Measurements from ENCODE around the gene ATF6B.
A peak's percentile ranks its signal among the peaks of the same experiment; 100 is the strongest.
"Not testable (repeated sequence)": the region's sequence is repeated elsewhere in the genome, so short reads cannot be mapped to it uniquely, and the experiment has no call there.

Gene ATF6B

DNA sequence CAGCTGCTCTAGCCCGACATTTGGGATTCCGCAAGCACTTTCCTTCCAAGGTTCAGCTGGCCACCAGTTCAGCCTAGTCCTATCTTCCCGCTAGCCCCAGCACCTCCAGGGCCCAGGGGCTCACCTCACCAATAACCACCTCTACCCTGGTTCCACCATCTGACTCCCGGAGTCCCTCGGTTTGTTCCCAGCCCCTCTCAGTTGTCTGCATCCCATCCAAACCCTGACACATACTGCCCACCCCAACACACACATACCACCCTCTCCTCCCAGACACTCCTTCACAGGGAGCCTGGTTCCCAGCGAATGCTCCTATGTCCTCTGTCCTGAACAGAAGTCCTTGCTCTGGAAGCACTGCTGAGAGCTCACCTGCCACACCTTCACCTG lies 19.3 kb downstream of the ATF6B start:
- no peak for DNase-seq (ENCODE audit: low read depth in 2 of 2, low spot score in 1 of 2)

DNA sequence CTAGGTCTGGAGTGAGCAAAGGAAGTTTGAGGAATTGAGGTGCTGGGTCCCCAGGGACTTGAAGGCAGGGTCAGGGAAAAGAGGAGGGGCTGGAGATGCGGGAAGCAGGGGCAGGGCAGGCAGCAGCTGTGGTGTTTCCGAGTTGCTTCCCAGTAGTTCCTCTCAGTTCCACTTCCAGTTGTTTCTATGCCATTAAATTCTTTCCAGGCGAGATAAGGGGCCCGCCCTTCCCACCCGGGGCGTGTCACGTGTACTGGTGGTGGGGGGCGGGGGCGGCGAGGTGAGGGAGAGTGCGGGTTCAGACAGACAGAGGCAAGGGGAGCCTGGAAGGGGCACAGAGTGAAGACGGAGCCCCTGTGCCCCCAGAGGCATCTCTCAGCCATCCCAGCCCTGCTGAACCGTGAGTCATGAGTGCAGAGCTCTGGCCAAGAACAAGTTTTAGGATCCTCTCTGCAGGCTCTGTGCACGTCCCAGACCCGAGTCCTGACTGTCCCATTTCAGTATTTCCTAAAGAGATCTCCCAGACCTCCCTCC lies 19.9 kb downstream of the ATF6B start:
- no peak for DNase-seq (ENCODE audit: low read depth in 2 of 2, low spot score in 1 of 2)

DNA sequence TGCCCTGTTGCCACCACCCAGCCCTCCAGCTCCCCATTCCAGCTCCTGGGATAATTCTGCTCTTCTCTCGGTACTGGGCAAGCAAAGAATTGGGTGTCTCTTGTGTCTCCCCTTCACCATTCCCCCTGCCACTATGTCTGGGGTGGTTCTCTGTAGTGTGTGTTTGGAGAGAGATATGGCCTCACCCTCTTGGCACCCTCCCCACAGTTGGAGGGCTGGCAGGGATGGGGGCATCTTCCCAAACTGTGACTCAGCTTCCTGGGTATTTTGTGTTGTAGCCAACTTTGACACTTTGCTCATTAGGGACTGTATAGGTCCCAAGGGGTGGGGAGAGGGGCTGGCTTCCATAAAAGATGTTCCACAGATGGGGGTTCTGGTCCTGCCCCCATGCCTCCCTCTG lies 20.6 kb downstream of the ATF6B start:
- DNase-seq (ENCODE audit: low read depth in 2 of 2, low spot score in 1 of 2), result no peak

DNA sequence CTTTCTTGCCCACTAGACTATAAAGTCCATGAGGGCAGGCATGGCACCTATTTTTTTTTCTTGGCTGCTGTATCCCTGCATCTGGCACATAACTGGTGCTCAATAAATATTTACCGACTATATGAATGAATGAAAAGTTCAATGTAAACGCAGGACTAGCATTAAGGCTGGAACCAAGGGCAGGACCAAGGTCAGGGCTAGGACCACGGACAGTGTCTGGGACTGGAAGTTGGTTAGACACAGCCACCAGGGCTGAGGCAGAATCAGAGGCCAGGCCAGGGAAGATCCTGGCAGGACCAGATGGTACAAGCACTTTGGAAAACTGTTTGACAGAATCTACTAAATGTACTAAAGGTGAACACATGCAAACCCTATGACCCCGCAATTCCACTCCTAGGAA lies 22.6 kb downstream of the ATF6B start:
- no peak for DNase-seq (ENCODE audit: low read depth in 2 of 2, low spot score in 1 of 2)

DNA sequence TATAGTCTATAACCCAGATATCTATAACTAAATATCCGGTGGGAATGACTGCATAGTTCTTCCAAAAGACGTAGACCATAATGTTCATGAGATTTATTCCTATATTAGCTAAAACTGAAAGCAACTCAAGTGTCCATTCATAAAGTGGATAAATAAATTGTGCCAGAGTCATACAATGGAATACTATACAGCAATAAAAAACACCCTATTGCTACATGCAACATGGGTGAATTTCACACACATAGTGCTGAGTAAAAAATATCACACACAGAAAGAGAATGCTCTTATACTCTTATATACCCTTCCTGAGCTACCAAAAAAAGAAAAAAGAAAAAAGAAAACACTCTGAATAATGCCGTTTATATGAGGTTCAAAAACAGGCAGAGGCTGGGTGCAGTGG lies 25.8 kb downstream of the ATF6B start:
- no peak for DNase-seq (ENCODE audit: low read depth in 2 of 2, low spot score in 1 of 2)

DNA sequence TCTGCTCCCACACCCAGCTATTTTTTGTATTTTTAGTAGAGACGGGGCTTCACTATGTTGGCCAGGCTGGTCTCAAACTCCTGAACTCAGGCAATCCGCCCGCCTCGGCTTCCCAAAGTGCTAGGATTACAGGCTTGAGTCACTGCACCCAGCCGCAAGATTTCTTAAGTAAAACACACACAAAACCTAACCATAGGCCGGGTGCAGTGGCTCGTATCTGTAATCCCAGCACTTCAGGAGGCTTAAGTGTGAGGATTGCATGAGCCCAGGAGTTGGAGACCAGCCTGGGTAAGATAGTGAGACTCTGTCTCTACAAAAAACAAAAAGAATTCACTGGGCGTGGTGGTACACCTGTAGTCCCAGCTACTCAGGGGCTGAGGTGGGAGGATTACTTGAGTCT lies 27.8 kb downstream of the ATF6B start:
- DNase-seq (ENCODE audit: low read depth in 2 of 2, low spot score in 1 of 2), result not testable (repeated sequence)

DNA sequence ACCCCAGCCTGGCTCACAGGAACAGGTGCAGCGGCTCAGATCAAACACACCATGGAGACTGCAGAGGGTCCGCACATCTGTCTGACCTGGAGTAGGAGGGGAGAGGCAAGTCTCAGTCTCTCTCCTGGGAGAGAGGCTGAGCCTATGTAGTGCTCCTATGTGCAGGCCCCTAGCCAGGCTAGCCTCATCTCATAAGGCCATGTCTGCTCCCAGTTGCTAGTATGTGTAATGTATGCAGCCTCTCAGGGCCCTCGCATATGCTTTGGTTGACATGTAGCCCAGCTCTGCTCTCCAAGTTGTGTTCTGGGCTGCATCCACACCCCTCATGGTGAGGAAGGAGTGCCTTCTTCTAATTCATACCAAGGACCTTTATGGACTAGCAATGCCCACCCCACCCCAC lies 30.7 kb downstream of the ATF6B start:
- no peak for DNase-seq (ENCODE audit: low read depth in 2 of 2, low spot score in 1 of 2)

DNA sequence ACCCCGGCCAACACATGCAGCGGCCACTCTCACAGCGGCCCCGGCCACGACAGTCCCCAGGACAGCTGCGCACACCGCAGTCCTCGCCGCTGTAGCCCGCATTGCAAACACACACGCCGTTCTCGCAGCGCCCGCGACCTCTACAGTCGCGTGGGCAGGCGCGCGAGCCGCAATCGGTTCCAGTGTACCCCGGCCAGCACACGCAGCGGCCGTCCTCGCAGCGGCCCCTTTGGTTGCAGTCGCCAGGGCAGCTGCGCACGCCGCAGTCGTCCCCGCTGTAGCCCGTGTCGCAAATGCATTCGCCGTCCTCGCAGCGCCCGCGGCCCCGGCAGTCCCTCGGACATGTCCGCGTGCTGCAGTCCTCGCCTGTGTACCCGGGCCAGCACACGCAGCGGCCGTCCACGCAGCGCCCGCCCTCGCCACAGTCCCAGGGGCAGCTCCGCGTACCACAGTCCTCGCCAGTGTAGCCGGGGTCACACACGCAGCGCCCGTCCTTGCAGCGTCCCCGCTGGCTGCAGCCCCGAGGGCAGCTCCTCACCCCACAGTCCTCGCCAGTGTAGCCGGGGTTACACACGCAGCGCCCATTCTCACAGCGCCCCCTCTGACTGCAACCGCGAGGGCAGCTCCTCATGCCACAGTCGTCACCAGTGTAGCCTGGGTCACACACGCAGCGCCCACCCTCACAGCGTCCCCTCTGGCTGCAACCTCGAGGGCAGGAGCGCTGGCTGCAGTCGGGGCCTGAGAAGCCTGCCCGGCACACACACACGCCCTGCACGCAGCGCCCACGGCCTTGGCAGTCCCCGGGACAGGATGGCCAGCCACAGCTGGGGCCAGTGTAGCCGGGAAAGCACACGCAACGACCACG lies 31.4 kb downstream of the ATF6B start:
- DNase-seq (ENCODE audit: low read depth in 2 of 2, low spot score in 1 of 2), result no peak

DNA sequence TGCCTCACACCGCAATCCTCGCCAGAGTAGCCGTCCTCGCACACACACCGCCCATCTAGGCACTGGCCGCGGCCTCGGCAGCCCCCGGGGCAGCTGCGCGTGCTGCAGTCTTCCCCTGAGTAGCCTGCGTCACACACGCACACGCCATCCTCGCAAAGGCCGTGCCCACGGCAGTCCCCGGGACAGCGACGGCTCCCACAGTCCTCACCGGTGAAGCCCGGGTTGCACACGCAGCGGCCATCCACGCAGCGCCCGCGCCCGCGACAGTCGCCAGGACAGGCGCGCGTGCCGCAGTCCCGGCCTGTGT lies 32.0 kb downstream of the ATF6B start:
- no peak for DNase-seq (ENCODE audit: low read depth in 2 of 2, low spot score in 1 of 2)

DNA sequence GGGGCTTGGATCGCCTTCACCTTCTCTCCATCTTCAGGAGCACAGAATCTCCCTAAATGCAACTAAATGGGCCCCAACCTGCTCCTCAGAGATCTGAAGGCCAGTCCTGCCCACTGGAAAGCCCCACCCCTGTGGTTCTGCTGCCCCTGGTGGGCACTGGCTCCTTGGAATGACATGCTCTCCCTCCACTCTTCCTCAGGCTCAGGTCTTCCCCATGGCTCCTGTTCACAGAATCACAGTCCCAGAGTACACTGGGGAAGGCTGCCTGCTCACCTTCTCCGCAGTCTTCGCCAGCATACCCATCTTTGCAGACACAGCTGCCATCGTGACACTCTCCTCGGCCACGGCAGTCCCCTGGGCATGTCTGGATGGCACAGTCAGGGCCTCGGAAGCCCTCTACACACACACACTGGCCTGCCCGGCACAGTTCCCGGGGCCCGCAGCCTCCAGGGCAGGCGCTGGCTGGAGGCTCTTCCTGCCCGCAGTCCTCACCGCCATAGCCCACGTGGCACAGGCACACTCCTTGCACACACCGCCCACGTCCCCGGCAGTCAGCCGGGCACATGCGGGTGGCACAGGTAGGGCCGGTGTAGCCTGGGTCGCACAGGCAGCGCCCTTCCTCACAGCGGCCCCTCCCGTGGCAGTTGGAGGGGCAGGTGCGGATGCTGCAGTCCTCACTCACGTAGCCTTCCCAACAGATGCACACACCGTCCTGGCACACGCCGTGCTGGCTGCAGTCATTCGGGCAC lies 32.5 kb downstream of the ATF6B start:
- DNase-seq (ENCODE audit: low read depth in 2 of 2, low spot score in 1 of 2), result no peak

DNA sequence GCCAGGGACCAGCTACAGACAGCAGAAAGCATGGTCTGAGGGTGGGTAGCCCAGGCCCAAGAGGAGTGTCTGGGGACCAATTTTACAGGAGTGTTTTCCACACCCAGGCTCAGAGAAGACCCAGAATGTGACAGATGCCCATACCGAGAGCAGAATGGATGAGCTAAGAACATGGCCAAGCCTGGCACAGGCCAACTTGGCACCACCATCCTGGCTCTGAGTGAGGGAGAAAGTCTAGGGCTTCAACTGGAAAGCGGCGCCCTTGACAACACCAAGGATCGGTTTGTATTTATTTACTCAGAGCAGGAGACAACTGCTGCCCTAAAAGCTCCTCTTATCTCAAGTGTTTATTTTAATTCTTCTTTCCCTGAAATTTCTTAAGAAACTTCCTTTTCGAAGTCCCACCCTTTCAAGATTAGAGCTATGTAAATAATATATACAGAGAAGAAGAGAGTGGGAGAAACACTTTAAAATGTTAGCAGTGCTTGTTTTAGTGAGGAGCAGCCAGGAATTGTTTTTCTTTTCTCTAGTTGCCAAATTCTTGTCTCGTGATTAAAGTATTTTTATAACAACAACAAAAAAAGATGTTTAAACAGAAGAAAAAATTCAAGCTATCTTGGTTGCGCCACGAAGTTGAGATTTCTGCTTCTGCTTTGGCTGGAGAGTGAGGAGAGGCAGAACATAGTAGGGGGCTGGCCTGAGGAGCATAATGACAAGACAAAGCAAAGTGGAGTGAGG lies 35.1 kb downstream of the ATF6B start:
- no peak for DNase-seq (ENCODE audit: low read depth in 2 of 2, low spot score in 1 of 2)

DNA sequence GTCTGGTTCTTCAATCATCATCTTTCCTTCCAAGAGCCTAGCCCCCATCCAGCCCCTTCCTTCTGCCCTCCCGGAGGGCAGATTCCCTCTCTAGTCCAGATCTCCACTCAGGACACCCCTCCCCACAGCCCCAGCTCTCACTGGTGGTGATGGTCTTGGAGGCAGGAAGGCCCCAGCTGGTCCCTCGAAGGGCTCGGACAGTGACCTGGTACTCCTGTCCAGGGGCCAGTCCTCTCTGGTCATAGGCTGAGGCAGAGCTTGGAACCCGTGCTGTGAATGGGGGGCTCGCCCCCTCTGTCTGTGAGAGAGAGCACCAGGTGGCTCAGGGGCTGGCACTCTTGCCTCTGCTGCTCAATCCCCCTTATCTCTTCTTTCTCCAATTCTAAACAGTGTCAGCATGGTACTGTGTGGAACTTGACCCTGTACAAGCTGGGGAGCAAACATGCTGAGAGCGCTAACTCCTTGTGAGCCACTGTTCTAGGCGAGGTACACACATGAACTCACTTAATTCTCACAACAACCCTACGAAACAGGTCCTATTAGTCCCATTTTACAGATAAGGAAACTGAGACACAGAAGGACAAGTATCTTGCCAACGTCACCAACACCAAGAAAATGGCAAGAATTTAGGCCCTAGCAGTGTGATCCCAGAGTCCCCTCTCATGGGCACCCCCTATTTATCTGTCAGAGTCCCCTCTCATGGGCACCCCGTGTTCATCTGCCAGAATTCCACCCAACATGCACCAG lies 38.8 kb downstream of the ATF6B start:
- DNase-seq (ENCODE audit: low read depth in 2 of 2, low spot score in 1 of 2), result no peak

DNA sequence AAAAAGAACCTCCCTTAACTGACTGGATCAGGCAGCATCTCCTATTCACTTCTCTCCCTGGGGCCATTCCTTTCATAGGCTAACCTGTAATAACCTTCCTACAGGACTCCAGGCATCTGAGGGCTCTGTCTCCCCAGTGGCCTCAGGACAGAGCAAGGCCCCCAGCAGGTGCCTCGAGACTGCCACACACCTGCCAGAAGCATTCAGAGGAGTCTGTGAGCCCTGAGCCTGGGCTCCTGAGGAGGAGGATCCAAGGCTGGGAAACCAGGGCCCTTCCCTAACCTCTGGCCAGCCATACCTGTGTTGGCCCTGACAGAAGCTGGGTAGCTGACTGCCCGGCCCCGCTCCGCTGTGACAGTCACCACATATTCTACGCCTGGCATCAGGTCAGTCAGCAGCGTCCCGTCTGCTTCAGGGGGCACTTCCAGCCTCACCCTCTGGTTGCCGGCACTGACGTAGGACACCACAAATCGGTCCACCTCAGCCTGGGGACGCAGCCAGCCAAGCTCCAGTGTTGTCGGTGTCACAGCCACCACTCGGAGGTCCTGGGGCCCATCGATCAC lies 39.5 kb downstream of the ATF6B start:
- no peak for DNase-seq (ENCODE audit: low read depth in 2 of 2, low spot score in 1 of 2)

DNA sequence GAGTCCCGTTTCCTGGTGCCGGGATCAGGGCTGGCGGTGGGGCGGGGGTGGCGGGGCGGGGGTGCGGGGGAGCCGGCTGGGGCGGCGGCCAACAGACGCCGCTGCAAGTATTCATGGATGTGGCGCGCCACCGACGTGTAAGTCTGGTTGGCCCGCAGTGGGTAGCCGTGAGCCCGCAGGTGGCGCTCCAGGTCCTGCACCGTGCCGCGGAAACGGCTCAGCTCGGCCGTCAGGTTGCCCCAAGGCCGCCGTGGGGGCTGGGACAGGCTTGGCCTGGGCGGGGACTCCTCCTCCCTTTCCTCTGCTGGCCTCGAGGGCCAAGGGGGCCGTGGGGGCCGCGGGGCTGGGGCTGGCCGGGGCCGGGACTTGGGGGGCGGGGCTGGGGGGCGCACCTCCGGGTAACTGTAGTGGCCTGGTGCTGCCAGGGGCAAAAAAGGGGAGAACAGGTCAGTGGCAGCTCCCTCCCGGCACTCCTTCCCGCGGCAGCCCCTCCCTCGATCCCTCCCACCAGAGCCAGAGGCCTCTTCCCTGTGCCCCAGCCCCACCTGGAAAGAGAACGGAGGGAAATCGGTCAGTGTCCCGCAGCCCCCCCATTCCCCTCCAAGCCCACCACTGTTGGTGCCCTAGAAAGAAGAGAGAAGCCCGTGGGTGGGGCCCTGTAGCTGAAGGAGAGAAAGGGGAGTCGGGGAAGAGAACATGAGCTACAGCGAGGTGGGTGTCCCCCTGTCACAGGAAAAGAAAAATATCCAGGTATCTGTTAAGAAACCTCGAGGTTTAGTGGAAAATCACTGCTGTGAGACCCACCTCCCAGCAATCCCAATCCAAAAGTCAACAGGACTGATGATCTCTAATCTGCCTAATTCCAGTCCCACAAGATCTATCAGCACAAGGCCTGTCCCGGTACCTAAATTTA lies 40.2 kb downstream of the ATF6B start:
- DNase-seq (ENCODE audit: low read depth in 2 of 2, low spot score in 1 of 2), result peak; percentile 33 to 41

DNA sequence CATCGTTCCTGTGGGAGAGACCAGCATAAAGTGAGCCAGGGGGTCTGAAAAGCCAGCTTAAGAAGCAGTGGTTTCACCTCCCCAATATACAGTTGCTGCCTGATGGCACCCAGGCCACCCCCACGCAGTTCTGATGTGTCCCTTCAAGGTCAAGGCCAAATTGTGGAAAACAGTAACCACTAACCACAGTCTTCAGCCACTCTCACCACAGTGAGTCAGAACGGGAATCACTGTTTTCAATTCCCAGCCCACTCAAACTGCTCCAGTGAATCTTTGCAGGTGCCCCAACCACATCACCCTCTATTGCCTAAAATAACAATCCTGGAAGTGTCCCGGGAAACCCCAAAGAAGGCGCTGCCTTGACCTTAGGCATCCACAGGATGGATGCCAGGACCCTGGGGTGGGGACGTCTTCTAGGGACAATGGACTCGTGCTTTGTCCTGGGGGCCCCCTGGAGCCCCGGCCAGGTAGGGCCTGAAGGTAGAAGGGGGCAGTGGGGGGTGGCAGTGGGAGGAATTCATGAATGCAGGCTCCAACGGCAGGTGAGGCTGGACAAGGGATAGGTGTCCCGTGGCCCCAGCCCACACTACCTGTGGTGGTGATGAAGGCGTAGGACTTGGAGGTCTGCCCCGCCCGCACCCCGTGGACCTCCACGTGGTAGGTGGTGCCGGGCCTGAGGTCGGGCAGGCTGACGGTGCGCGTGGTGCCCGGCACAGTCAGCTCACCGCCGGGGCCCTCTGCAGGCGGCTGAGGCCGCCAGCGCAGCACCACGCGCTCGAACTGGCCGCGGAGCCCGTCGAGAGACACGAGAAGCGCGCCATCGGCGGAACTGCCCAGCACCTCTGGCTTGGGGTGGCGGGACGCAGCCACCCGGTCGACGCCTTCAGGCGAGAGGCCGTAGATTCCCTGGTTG lies 41.1 kb downstream of the ATF6B start:
- no peak for DNase-seq (ENCODE audit: low read depth in 2 of 2, low spot score in 1 of 2)

DNA sequence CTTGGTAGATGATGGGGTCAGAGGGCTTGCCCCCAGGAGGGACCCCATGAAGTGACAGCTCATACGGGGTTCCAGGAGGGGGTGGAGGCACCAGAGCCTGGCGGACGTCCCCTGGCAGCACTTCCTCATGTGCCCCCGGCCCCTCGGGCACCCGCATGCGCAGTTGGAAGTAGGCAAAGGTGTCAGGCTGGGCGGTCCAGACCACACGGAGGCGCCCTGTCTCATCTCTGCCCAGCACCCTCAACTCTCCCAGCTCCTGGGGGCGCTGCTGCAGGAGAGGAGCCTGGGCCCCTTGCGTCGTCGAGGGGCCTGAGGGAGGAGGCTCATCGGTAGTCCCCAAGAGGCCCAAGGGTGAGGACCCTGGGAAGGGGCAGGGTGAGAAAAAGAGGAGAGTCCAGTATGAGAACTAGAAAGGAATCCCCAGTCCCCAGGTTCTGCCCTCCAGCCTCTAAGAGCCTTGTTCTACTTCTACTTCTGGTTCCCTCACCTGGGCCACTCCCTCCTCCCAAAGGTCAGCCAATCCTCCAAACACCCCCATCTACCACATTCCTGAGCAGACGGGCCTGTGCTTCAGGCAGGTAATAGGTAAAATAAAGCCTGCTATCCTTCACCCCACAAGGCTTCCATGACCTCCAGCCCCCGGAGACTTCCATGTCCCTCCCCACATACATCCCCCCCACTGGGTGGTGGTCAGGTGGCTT lies 42.1 kb downstream of the ATF6B start:
- no peak for DNase-seq (ENCODE audit: low read depth in 2 of 2, low spot score in 1 of 2)

DNA sequence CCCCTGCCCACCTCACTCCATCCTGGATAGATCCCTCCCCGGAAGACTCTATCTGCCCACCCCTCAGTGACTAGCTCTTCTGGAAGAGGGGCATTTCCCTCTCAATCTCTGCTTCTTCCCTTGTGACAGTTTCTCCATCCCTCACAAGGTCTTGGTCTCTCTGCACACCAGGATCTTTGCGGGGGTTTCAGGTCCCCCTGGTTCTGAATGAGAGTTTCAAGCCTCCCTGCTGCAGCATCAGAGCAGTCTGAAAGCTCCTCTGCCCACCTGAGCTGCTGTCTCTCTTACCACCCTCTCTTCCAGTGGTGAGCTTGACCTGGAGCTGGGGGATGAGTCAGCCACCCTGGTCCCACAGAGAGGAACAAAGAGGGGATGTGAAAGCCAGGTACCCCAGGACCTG lies 43.3 kb downstream of the ATF6B start:
- DNase-seq (ENCODE audit: low read depth in 2 of 2, low spot score in 1 of 2), result no peak

Measured in stimulated activated CD8-positive, alpha-beta memory T cell treated with anti-CD3 and anti-CD28 coated beads, Interleukin-4, amount 100 ng/mL, for 1 hour (primary cell).